SK-N-SH treated with all-trans-retinoic acid at 6 μM for 48 hours (cell line): Measurements from ENCODE around the gene DLG2.

Source experiments
- ATAC-seq: fragments of 200-7000 bp; cut with Tn5 transposase; 3 replicates; pipeline ENCODE4 v1.9.1; 2020; ENCODE audit warnings: mild to moderate bottlenecking, moderate library complexity
- ARNTL ChIP-seq: fragments of 450-650 bp; formaldehyde crosslinking; IDR thresholded peaks from 2 replicates; pipeline ENCODE4 v1.5.0; 2020; ENCODE audit warnings: low read depth, mild to moderate bottlenecking, moderate library complexity, borderline replicate concordance
- BACH2 ChIP-seq: fragments of 250-450 bp; sonication (Bioruptor Pico); IDR thresholded peaks from 2 replicates; pipeline ENCODE4 v1.9.0; 2021; ENCODE audit warnings: mild to moderate bottlenecking, borderline replicate concordance
- CSDC2 ChIP-seq: fragments of 250-450 bp; sonication (Bioruptor Pico); IDR thresholded peaks from 2 replicates; pipeline ENCODE4 v1.5.0; 2020; ENCODE audit warnings: mild to moderate bottlenecking, moderate library complexity
- ESRRG ChIP-seq: fragments of 250-450 bp; sonication (Bioruptor Pico); IDR thresholded peaks from 2 replicates; pipeline ENCODE4 v1.6.1; 2021; ENCODE audit warnings: mild to moderate bottlenecking
- ISL1 ChIP-seq: fragments of 250-450 bp; sonication (Bioruptor Pico); IDR thresholded peaks from 2 replicates; pipeline ENCODE4 v2.1.2; 2022; ENCODE audit warnings: mild to moderate bottlenecking, moderate library complexity
- OSR1 ChIP-seq: fragments of 250-450 bp; sonication (Bioruptor Pico); IDR thresholded peaks from 2 replicates; pipeline ENCODE4 v1.8.0; 2022; ENCODE audit warnings: moderate library complexity, mild to moderate bottlenecking, inconsistent platforms
- PPARA ChIP-seq: fragments of 250-450 bp; sonication (Bioruptor Pico); IDR thresholded peaks from 2 replicates; pipeline ENCODE4 v1.5.0; 2020; ENCODE audit warnings: mild to moderate bottlenecking, borderline replicate concordance
- RARB ChIP-seq: fragments of 250-450 bp; sonication (Bioruptor Pico); IDR thresholded peaks from 2 replicates; pipeline ENCODE4 v1.8.0; 2021; ENCODE audit warnings: mild to moderate bottlenecking, moderate library complexity
- SNAI2 ChIP-seq: fragments of 250-450 bp; sonication (Bioruptor Pico); IDR thresholded peaks from 2 replicates; pipeline ENCODE4 v1.5.0; 2020; ENCODE audit warnings: mild to moderate bottlenecking, moderate library complexity
- TCF4 ChIP-seq: fragments of 250-450 bp; sonication (Bioruptor Pico); IDR thresholded peaks from 2 replicates; pipeline ENCODE4 v1.8.0; 2021; ENCODE audit warnings: mild to moderate bottlenecking, moderate library complexity, borderline replicate concordance
- TOX ChIP-seq: fragments of 250-450 bp; sonication (Bioruptor Pico); IDR thresholded peaks from 2 replicates; pipeline ENCODE4 v1.8.0; 2021; ENCODE audit warnings: mild to moderate bottlenecking, moderate library complexity, borderline replicate concordance
- ZC3H10 ChIP-seq: fragments of 250-450 bp; sonication (Bioruptor Pico); IDR thresholded peaks from 2 replicates; pipeline ENCODE4 v1.5.1; 2021; ENCODE audit warnings: mild to moderate bottlenecking, moderate library complexity
- ZFP30 ChIP-seq: fragments of 450-650 bp; formaldehyde crosslinking; IDR thresholded peaks from 2 replicates; pipeline ENCODE4 v1.5.0; 2022; ENCODE audit warnings: mild to moderate bottlenecking, moderate library complexity
- ZNF565 ChIP-seq: fragments of 450-650 bp; formaldehyde crosslinking; conservative IDR thresholded peaks from 2 replicates; pipeline ENCODE4 v1.5.0; 2020; ENCODE audit warnings: low read depth, mild to moderate bottlenecking, moderate library complexity
- ZNF70 ChIP-seq: fragments of 450-650 bp; formaldehyde crosslinking; IDR thresholded peaks from 2 replicates; pipeline ENCODE4 v1.5.0; 2020; ENCODE audit warnings: mild to moderate bottlenecking, moderate library complexity
- ZNF8 ChIP-seq: fragments of 450-650 bp; formaldehyde crosslinking; IDR thresholded peaks from 2 replicates; pipeline ENCODE4 v1.5.0; 2020; ENCODE audit warnings: mild to moderate bottlenecking, moderate library complexity
- TF ChIP-seq, protein P1 (sequence below): fragments of 250-450 bp; sonication (Bioruptor Pico); IDR thresholded peaks from 2 replicates; pipeline ENCODE4 v1.5.1; 2020; ENCODE audit warnings: low read depth, mild to moderate bottlenecking, moderate library complexity
- TF ChIP-seq, protein P2 (sequence below): fragments of 250-450 bp; sonication (Bioruptor Pico); IDR thresholded peaks from 2 replicates; pipeline ENCODE4 v1.8.0; 2021; ENCODE audit warnings: low read depth, mild to moderate bottlenecking, moderate library complexity, borderline replicate concordance
- TF ChIP-seq, protein P3 (sequence below): fragments of 250-450 bp; sonication (Bioruptor Pico); IDR thresholded peaks from 2 replicates; pipeline ENCODE4 v1.8.0; 2020; ENCODE audit warnings: mild to moderate bottlenecking, moderate library complexity, borderline replicate concordance
- TF ChIP-seq, protein P4 (sequence below): fragments of 250-450 bp; sonication (Bioruptor Pico); IDR thresholded peaks from 2 replicates; pipeline ENCODE4 v1.5.0; 2020; ENCODE audit warnings: mild to moderate bottlenecking, moderate library complexity
- TF ChIP-seq, protein P5 (sequence below): fragments of 250-450 bp; sonication (Bioruptor Pico); IDR thresholded peaks from 2 replicates; pipeline ENCODE4 v1.5.1; 2021; ENCODE audit warnings: mild to moderate bottlenecking, moderate library complexity

The DLG2 gene

DNA sequence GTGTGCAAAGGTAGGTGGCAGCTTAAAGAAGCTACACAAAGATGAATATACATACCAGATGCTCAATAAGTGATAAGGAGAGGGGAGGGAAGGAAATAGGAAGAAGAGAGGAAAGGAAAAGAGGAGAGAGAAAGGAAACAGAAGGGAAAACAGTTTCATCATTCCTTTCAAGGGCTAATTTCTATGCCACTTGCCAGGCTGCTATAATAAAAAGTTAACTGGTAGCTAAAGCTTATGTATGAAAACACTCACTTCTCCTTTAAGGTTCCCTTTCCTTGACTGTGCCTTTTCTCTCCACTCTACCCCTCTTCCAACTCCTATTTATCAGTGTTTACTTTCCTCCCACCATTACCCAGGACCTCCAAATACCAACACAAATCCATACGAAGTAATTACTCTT, 347.9 kb downstream of the DLG2 start:
- ATAC-seq: no peak
- no peak for TF ChIP-seq ZFP30 (CRISPR knock-in tag)
- TF ChIP-seq PPARA: no peak
- no peak for TF ChIP-seq ARNTL (CRISPR knock-in tag)
- no peak for TF ChIP-seq ZNF70 (CRISPR knock-in tag)
- no peak for TF ChIP-seq ZNF565 (CRISPR knock-in tag)
- no peak for TF ChIP-seq ESRRG (CRISPR knock-in tag)
- TF ChIP-seq SNAI2 (CRISPR knock-in tag): no peak
- TF ChIP-seq, protein P1, sequence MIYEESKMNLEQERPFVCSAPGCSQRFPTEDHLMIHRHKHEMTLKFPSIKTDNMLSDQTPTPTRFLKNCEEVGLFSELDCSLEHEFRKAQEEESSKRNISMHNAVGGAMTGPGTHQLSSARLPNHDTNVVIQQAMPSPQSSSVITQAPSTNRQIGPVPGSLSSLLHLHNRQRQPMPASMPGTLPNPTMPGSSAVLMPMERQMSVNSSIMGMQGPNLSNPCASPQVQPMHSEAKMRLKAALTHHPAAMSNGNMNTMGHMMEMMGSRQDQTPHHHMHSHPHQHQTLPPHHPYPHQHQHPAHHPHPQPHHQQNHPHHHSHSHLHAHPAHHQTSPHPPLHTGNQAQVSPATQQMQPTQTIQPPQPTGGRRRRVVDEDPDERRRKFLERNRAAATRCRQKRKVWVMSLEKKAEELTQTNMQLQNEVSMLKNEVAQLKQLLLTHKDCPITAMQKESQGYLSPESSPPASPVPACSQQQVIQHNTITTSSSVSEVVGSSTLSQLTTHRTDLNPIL (CRISPR knock-in tag): no peak
- TF ChIP-seq BACH2 (CRISPR knock-in tag): no peak

DNA sequence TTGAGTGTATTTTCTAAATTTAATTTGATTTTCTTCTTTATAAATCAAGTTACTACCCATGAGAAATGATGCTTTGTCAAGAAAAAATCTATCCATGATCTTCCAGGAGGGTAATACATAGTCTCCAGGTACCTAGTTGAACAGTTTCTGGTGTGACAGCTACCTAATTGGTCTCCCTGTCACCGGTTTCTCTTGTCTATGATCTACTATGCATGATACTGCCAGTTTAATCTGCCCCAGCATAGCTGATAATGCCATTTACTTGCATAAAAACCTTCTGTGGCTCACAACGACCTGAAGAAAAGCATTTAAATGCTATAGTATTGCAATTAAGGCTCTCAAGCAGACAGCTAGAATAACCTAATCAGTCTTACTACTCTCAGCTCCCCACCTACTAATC, 349.5 kb downstream of the DLG2 start:
- TF ChIP-seq, protein P2, sequence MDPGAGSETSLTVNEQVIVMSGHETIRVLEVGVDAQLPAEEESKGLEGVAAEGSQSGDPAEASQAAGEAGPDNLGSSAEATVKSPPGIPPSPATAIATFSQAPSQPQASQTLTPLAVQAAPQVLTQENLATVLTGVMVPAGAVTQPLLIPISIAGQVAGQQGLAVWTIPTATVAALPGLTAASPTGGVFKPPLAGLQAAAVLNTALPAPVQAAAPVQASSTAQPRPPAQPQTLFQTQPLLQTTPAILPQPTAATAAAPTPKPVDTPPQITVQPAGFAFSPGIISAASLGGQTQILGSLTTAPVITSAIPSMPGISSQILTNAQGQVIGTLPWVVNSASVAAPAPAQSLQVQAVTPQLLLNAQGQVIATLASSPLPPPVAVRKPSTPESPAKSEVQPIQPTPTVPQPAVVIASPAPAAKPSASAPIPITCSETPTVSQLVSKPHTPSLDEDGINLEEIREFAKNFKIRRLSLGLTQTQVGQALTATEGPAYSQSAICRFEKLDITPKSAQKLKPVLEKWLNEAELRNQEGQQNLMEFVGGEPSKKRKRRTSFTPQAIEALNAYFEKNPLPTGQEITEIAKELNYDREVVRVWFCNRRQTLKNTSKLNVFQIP (CRISPR knock-in tag): no peak
- TF ChIP-seq, protein P3, sequence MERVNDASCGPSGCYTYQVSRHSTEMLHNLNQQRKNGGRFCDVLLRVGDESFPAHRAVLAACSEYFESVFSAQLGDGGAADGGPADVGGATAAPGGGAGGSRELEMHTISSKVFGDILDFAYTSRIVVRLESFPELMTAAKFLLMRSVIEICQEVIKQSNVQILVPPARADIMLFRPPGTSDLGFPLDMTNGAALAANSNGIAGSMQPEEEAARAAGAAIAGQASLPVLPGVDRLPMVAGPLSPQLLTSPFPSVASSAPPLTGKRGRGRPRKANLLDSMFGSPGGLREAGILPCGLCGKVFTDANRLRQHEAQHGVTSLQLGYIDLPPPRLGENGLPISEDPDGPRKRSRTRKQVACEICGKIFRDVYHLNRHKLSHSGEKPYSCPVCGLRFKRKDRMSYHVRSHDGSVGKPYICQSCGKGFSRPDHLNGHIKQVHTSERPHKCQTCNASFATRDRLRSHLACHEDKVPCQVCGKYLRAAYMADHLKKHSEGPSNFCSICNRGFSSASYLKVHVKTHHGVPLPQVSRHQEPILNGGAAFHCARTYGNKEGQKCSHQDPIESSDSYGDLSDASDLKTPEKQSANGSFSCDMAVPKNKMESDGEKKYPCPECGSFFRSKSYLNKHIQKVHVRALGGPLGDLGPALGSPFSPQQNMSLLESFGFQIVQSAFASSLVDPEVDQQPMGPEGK (CRISPR knock-in tag): no peak
- TF ChIP-seq TCF4 (CRISPR knock-in tag) (no peak), ISL1 (CRISPR knock-in tag) (no peak), CSDC2 (no peak), ZC3H10 (CRISPR knock-in tag) (no peak), RARB (CRISPR knock-in tag) (no peak), ZNF8 (CRISPR knock-in tag) (no peak), ESRRG (CRISPR knock-in tag) (no peak), ARNTL (CRISPR knock-in tag) (no peak), ZNF70 (CRISPR knock-in tag) (no peak), TOX (CRISPR knock-in tag) (no peak), ZFP30 (CRISPR knock-in tag) (no peak), BACH2 (CRISPR knock-in tag) (no peak), SNAI2 (CRISPR knock-in tag) (no peak), OSR1 (no peak), ZNF565 (CRISPR knock-in tag) (no peak)
- TF ChIP-seq, protein P1 (CRISPR knock-in tag): no peak
- TF ChIP-seq, protein P4, sequence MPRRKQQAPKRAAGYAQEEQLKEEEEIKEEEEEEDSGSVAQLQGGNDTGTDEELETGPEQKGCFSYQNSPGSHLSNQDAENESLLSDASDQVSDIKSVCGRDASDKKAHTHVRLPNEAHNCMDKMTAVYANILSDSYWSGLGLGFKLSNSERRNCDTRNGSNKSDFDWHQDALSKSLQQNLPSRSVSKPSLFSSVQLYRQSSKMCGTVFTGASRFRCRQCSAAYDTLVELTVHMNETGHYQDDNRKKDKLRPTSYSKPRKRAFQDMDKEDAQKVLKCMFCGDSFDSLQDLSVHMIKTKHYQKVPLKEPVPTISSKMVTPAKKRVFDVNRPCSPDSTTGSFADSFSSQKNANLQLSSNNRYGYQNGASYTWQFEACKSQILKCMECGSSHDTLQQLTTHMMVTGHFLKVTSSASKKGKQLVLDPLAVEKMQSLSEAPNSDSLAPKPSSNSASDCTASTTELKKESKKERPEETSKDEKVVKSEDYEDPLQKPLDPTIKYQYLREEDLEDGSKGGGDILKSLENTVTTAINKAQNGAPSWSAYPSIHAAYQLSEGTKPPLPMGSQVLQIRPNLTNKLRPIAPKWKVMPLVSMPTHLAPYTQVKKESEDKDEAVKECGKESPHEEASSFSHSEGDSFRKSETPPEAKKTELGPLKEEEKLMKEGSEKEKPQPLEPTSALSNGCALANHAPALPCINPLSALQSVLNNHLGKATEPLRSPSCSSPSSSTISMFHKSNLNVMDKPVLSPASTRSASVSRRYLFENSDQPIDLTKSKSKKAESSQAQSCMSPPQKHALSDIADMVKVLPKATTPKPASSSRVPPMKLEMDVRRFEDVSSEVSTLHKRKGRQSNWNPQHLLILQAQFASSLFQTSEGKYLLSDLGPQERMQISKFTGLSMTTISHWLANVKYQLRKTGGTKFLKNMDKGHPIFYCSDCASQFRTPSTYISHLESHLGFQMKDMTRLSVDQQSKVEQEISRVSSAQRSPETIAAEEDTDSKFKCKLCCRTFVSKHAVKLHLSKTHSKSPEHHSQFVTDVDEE (CRISPR knock-in tag): no peak
- TF ChIP-seq, protein P5, sequence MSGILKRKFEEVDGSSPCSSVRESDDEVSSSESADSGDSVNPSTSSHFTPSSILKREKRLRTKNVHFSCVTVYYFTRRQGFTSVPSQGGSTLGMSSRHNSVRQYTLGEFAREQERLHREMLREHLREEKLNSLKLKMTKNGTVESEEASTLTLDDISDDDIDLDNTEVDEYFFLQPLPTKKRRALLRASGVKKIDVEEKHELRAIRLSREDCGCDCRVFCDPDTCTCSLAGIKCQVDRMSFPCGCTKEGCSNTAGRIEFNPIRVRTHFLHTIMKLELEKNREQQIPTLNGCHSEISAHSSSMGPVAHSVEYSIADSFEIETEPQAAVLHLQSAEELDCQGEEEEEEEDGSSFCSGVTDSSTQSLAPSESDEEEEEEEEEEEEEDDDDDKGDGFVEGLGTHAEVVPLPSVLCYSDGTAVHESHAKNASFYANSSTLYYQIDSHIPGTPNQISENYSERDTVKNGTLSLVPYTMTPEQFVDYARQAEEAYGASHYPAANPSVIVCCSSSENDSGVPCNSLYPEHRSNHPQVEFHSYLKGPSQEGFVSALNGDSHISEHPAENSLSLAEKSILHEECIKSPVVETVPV (CRISPR knock-in tag): no peak
- no peak for ATAC-seq
